K562 (cell line): ENCODE measurements around the gene SPINT1. TPM values are rescaled to one million over a fixed set of nuclear protein-coding genes. Genes with fewer than 3 reads are reported as not detected.
A peak's percentile ranks its signal among the peaks of the same experiment; 100 is the strongest.

Experiments used
- ATAC-seq: fragments of 200-7000 bp; cut with Tn5 transposase; 3 replicates; pipeline ENCODE4 v1.9.1; 2020; ENCODE audit warnings: moderate library complexity
- BruUV-seq: library from RNA; stranded (reverse); fragments of 400-500 nt; replicated peaks from 2 replicates; lab custom pipeline; 2021; lab: Mats Ljungman, UMichigan
- CTCF ChIA-PET: fragments of 300-600 bp; formaldehyde crosslinking; extraction: SDS; loops from one replicate; lab custom pipeline; 2021; ENCODE audit warnings: low intra/inter-chr PET ratio; lab: Yijun Ruan, JAX
- POLR2A ChIA-PET: fragments of 300-600, 350-650 bp; sonication (Branson Sonifier 250); formaldehyde crosslinking; extraction: SDS; loops from one replicate; lab custom pipeline; 2021; ENCODE audit warnings: antibody characterized with exemption, inconsistent platforms; lab: Yijun Ruan, JAX
- DNase-seq, 4 experiments: peaks; one replicate each; pipeline versions ENCODE4 v3.0.0 to v3.0.0-alpha.2; 2011 to 2018; ENCODE audit warnings: low spot score in 3 of 4, mixed read lengths in 3 of 4; ENCODE audit errors: extremely low read depth in 1 of 4
- FAIRE-seq: peaks from 2 replicates; lab custom pipeline; 2011; peaks lifted over from hg19 to GRCh38; lab: Jason Lieb, UNC
- H2AFZ ChIP-seq: 2 replicates; pipeline ENCODE4 v1.6.0; 2011; ENCODE audit warnings: low read depth, low read length, control low read depth, inconsistent platforms
- H3K27ac ChIP-seq: fragments of 200-600 bp; 3 replicates; pipeline ENCODE4 v1.8.0; 2011; ENCODE audit warnings: low read depth, mild to moderate bottlenecking, control low read depth, inconsistent platforms, low read length, moderate library complexity, mixed read lengths; ENCODE audit errors: extremely low read depth
- H3K27me3 ChIP-seq, 2 experiments: fragments of 300-600 bp in 1 of 2; 2 replicates in 1 of 2; 3 replicates in 1 of 2; pipeline versions ENCODE4 v1.6.0 to v1.8.0; 2011; ENCODE audit warnings: inconsistent platforms in 2 of 2, low read length in 2 of 2, mild to moderate bottlenecking in 1 of 2, mixed read lengths in 1 of 2, moderate library complexity in 1 of 2; ENCODE audit not compliant: control insufficient read depth in 2 of 2, insufficient read depth in 2 of 2
- H3K36me3 ChIP-seq: fragments of 300-600 bp; 3 replicates; pipeline ENCODE4 v1.8.0; 2011; ENCODE audit warnings: mild to moderate bottlenecking, low read length, inconsistent platforms; ENCODE audit not compliant: control insufficient read depth, insufficient read depth
- H3K4me1 ChIP-seq, 2 experiments: fragments of 200-600 bp in 1 of 2; replicated peaks in 1 of 2; 2 replicates in 1 of 2; 3 replicates in 1 of 2; pipeline versions ENCODE4 v1.5.1 to v1.8.0; 2011; ENCODE audit warnings: inconsistent platforms in 2 of 2, low read length in 2 of 2, mild to moderate bottlenecking in 1 of 2, mixed read lengths in 1 of 2, moderate library complexity in 1 of 2; ENCODE audit not compliant: control insufficient read depth in 2 of 2, insufficient read depth in 2 of 2
- H3K4me2 ChIP-seq: 2 replicates; pipeline ENCODE4 v1.6.1; 2011; ENCODE audit warnings: low read length, control low read depth, inconsistent platforms, mixed read lengths; ENCODE audit not compliant: insufficient read depth
- H3K4me3 ChIP-seq: fragments of 200-600 bp; sonication (generic), shearing (Covaris generic); 2 replicates; pipeline ENCODE4 v1.5.1; 2016; ENCODE audit warnings: control low read depth, inconsistent platforms
- H3K79me2 ChIP-seq: fragments of 200-600 bp; 3 replicates; pipeline ENCODE4 v1.8.0; 2011; ENCODE audit warnings: low read length, inconsistent platforms; ENCODE audit not compliant: control insufficient read depth, insufficient read depth
- H3K9ac ChIP-seq, 2 experiments: 2 replicates each; pipeline versions ENCODE4 v1.6.0 to v1.6.1; 2011; ENCODE audit warnings: low read depth in 2 of 2, low read length in 2 of 2, control low read depth in 1 of 2, inconsistent platforms in 1 of 2, mild to moderate bottlenecking in 1 of 2, mixed read lengths in 1 of 2; ENCODE audit not compliant: insufficient read depth in 1 of 2
- H3K9me1 ChIP-seq: one replicate; pipeline ENCODE4 v1.6.0; 2011; ENCODE audit warnings: inconsistent platforms, mild to moderate bottlenecking, low read length, moderate library complexity; ENCODE audit not compliant: control insufficient read depth, insufficient read depth
- H3K9me3 ChIP-seq: replicated peaks from 2 replicates; pipeline ENCODE4 v1.5.1; 2011; ENCODE audit warnings: low read depth, low read length, inconsistent platforms; ENCODE audit not compliant: control insufficient read depth, insufficient read depth
- H4K20me1 ChIP-seq: replicated peaks from 2 replicates; pipeline ENCODE4 v1.6.1; 2011; ENCODE audit warnings: low read length, inconsistent platforms, mixed read lengths; ENCODE audit not compliant: control insufficient read depth, insufficient read depth
- CEBPB ChIP-seq: fragments of 450-650 bp; IDR thresholded peaks from 2 replicates; pipeline ENCODE4 v1.6.1; 2016; ENCODE audit warnings: missing genetic modification characterization, missing compliant biosample characterization
- CEBPG ChIP-seq, 3 experiments: fragments of 200-800 bp in 1 of 3; sonication (Bioruptor generic) in 1 of 3; sonication (generic) in 1 of 3; formaldehyde crosslinking in 1 of 3; IDR thresholded peaks in 2 of 3; conservative IDR thresholded peaks in 1 of 3; 2 replicates each; pipeline versions ENCODE4 v1.6.1 to v1.8.0; 2016 to 2022; ENCODE audit warnings: missing compliant biosample characterization in 2 of 3, missing genetic modification characterization in 2 of 3, mild to moderate bottlenecking in 1 of 3, missing genetic modification reagents in 1 of 3
- HDAC6 ChIP-seq: IDR thresholded peaks from 2 replicates; pipeline ENCODE4 v1.6.1; 2012; ENCODE audit warnings: low read depth, mild to moderate bottlenecking, control low read depth, inconsistent platforms, low read length, moderate library complexity
- HEY1 ChIP-seq: fragments of 250-450 bp; sonication (Bioruptor Pico); IDR thresholded peaks from 2 replicates; pipeline ENCODE4 v1.5.0; 2020; ENCODE audit warnings: mild to moderate bottlenecking, moderate library complexity, borderline replicate concordance
- KDM1A ChIP-seq, 2 experiments: fragments of 450-650 bp; IDR thresholded peaks; 2 replicates each; pipeline ENCODE4 v1.6.1; 2016; ENCODE audit warnings: mild to moderate bottlenecking in 2 of 2
- KDM5B ChIP-seq: fragments of 200-600 bp; sonication (generic); IDR thresholded peaks from 2 replicates; pipeline ENCODE4 v1.6.1; 2012; ENCODE audit warnings: low read depth, mild to moderate bottlenecking, moderate library complexity, low read length, control low read depth, inconsistent platforms; ENCODE audit not compliant: insufficient replicate concordance
- NEUROD1 ChIP-seq: fragments of 150-350 bp; IDR thresholded peaks from 2 replicates; pipeline ENCODE4 v1.6.1; 2014; ENCODE audit warnings: borderline replicate concordance, low read length, low read depth; ENCODE audit not compliant: partially characterized antibody
- PPARD ChIP-seq: fragments of 250-450 bp; sonication (Bioruptor Pico); IDR thresholded peaks from 2 replicates; pipeline ENCODE4 v1.8.0; 2022; ENCODE audit warnings: inconsistent platforms, mild to moderate bottlenecking, moderate library complexity
- U2AF1 ChIP-seq: fragments of 200-400 bp; formaldehyde crosslinking; optimal IDR thresholded peaks from 2 replicates; pipeline ENCODE3; 2017; ENCODE audit warnings: mild to moderate bottlenecking, low read depth, low read length, moderate library complexity
- WGBS: fragments of 100-300 bp; shearing (Covaris generic); methylation state at CpG from one replicate; pipeline ENCODE4 v1.1.6; 2016; ENCODE audit warnings: low coverage, mixed read lengths; ENCODE audit not compliant: insufficient coverage; ENCODE audit errors: missing lambda C conversion rate; 5-methylcytosine and 5-hydroxymethylcytosine counted together
- in situ Hi-C: fragments of 300-500 bp; cut with MboI; formaldehyde crosslinking; loops from 4 replicates; pipeline ENCODE4 v1.15.0; 2018; ENCODE audit warnings: inconsistent platforms, mixed read lengths
- intact Hi-C: fragments of 100-400 bp; cut with micrococcal nuclease; formaldehyde crosslinking; loops from 2 replicates; pipeline ENCODE4 v1.14.2; 2022
- polyA plus RNA-seq, 8 experiments: library from polyadenylated mRNA; depleted of rRNA in 4 of 8; stranded (reverse) in 5 of 8; unstranded in 3 of 8; fragments of >200 nt; fragmentation: Nextera tagmentation in 2 of 8; fragmentation: Illumina TruSeq in 1 of 8; extraction: Ambion mirVana in 2 of 8; extraction: Trizol in 1 of 8; gene quantifications; 2 replicates each; pipeline versions ENCODE4 v1.2.1 to v1.2.3, GENCODE V29; 2011 to 2014; ENCODE audit warnings: inconsistent platforms in 1 of 8, missing spikeins in 1 of 8
- total RNA-seq, 7 experiments: library from RNA; depleted of rRNA in 6 of 7; stranded (reverse); fragments of >200 nt in 6 of 7; fragmentation: Illumina TruSeq in 2 of 7; extraction: Trizol in 2 of 7; gene quantifications; 2 replicates each; pipeline versions ENCODE4 v1.2.1 to v1.2.3, GENCODE V29; 2011 to 2021; ENCODE audit warnings: low replicate concordance in 1 of 7
- TF ChIP-seq, protein P1 (sequence below): fragments of 150-350 bp; IDR thresholded peaks from 2 replicates; pipeline ENCODE4 v1.6.1; 2014; ENCODE audit warnings: low read depth, mild to moderate bottlenecking, low read length, borderline replicate concordance
- TF ChIP-seq, protein P2 (sequence below): sonication (generic); formaldehyde crosslinking; IDR thresholded peaks from 2 replicates; pipeline ENCODE4 v1.9.0; 2022; ENCODE audit warnings: mild to moderate bottlenecking, missing genetic modification reagents
- TF ChIP-seq, protein P3 (sequence below): fragments of 200-800 bp; sonication (Bioruptor generic); IDR thresholded peaks from 2 replicates; pipeline ENCODE4 v1.6.1; 2017; ENCODE audit warnings: missing genetic modification characterization, missing compliant biosample characterization

Gene SPINT1
- total and polyA plus RNA-seq, 9 of the 15 experiments (the other 6 are each of a cell fraction or from before 2014, with no cell fraction given): 0.78 to 4.5 (median 1.5) TPM

DNA sequence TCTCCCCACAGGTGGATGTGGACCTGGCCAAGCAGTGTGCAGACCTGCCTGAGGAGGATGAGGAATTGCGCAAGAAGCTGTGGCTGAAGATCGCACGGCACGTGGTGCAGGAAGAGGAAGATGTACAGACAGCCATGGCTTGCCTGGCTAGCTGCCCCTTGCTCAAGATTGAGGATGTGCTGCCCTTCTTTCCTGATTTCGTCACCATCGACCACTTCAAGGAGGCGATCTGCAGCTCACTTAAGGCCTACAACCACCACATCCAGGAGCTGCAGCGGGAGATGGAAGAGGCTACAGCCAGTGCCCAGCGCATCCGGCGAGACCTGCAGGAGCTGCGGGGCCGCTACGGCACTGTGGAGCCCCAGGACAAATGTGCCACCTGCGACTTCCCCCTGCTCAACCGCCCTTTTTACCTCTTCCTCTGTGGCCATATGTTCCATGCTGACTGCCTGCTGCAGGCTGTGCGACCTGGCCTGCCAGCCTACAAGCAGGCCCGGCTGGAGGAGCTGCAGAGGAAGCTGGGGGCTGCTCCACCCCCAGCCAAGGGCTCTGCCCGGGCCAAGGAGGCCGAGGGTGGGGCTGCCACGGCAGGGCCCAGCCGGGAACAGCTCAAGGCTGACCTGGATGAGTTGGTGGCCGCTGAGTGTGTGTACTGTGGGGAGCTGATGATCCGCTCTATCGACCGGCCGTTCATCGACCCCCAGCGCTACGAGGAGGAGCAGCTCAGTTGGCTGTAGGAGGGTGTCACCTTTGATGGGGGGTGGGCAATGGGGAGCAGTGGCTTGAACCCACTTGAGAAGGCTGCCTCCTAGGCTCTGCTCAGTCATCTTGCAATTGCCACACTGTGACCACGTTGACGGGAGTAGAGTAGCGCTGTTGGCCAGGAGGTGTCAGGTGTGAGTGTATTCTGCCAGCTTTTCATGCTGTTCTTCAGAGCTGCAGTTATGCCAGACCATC lies 59.0 kb downstream of the SPINT1 start:
- no peaks in the 10 kb centered on the region for H3K27me3 ChIP-seq
- H2AFZ ChIP-seq: no peak overlapping the region
- POLR2A ChIA-PET: interaction anchor here (0.6 to 2.1 kb wide), 7 partner anchors 17 to 430 kb away, joined by 3 to 7 read pairs (median 3); partner anchors contain the start of genes NUSAP1 and OIP5
- TF ChIP-seq, protein P1, sequence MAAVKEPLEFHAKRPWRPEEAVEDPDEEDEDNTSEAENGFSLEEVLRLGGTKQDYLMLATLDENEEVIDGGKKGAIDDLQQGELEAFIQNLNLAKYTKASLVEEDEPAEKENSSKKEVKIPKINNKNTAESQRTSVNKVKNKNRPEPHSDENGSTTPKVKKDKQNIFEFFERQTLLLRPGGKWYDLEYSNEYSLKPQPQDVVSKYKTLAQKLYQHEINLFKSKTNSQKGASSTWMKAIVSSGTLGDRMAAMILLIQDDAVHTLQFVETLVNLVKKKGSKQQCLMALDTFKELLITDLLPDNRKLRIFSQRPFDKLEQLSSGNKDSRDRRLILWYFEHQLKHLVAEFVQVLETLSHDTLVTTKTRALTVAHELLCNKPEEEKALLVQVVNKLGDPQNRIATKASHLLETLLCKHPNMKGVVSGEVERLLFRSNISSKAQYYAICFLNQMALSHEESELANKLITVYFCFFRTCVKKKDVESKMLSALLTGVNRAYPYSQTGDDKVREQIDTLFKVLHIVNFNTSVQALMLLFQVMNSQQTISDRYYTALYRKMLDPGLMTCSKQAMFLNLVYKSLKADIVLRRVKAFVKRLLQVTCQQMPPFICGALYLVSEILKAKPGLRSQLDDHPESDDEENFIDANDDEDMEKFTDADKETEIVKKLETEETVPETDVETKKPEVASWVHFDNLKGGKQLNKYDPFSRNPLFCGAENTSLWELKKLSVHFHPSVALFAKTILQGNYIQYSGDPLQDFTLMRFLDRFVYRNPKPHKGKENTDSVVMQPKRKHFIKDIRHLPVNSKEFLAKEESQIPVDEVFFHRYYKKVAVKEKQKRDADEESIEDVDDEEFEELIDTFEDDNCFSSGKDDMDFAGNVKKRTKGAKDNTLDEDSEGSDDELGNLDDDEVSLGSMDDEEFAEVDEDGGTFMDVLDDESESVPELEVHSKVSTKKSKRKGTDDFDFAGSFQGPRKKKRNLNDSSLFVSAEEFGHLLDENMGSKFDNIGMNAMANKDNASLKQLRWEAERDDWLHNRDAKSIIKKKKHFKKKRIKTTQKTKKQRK: no peak
- TF ChIP-seq, protein P2, sequence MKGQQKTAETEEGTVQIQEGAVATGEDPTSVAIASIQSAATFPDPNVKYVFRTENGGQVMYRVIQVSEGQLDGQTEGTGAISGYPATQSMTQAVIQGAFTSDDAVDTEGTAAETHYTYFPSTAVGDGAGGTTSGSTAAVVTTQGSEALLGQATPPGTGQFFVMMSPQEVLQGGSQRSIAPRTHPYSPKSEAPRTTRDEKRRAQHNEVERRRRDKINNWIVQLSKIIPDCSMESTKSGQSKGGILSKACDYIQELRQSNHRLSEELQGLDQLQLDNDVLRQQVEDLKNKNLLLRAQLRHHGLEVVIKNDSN (CRISPR knock-in tag): peak; percentile 59
- peak; percentile 87 for TF ChIP-seq CEBPG (CRISPR knock-in tag; IDR thresholded peaks at IDR 0.05)
- TF ChIP-seq CEBPG (tag; conservative IDR thresholded peaks at IDR 0.05 in 1 of 2, IDR thresholded peaks at IDR 0.05 in 1 of 2): peak; percentile 80 to 85
- TF ChIP-seq HEY1 (CRISPR knock-in tag): no peak
- no peak for TF ChIP-seq HDAC6
- no peak for TF ChIP-seq NEUROD1
- TF ChIP-seq CEBPB (tag): peak; percentile 97
- no peak for TF ChIP-seq U2AF1
- no peak for TF ChIP-seq KDM1A (IDR thresholded peaks at IDR 0.05)
- TF ChIP-seq PPARD (CRISPR knock-in tag): no peak
- TF ChIP-seq, protein P3, sequence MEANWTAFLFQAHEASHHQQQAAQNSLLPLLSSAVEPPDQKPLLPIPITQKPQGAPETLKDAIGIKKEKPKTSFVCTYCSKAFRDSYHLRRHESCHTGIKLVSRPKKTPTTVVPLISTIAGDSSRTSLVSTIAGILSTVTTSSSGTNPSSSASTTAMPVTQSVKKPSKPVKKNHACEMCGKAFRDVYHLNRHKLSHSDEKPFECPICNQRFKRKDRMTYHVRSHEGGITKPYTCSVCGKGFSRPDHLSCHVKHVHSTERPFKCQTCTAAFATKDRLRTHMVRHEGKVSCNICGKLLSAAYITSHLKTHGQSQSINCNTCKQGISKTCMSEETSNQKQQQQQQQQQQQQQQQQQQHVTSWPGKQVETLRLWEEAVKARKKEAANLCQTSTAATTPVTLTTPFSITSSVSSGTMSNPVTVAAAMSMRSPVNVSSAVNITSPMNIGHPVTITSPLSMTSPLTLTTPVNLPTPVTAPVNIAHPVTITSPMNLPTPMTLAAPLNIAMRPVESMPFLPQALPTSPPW (CRISPR knock-in tag): no peak
- no peak for TF ChIP-seq KDM5B

More for the DNA sequence above, 59.0 kb downstream of the SPINT1 start:
- Histone ChIP-seq H4K20me1 (peaks cover 31% of the 10 kb centered on the region; the same call in 1 of the 2 replicates), H3K9me3 (no peaks in the 10 kb centered on the region), H3K9me1 (no peaks in the 10 kb centered on the region), H3K4me3 (no peak overlapping the region), H3K27ac (no peak overlapping the region), H3K36me3 (peaks cover 53% of the 10 kb centered on the region; the same call in 2 of the 3 replicates), H3K9ac (peak overlapping the region in 1 of 2 experiments; percentile 54; a peak in 1 of 4 replicates), H3K4me1 (peaks cover 11 to 38% of the 10 kb centered on the region in 2 experiments; a peak in 4 of 5 replicates), H3K79me2 (peaks cover 3% of the 10 kb centered on the region; the same call in 1 of the 3 replicates), H3K4me2 (no peak overlapping the region)
- FAIRE-seq: no peak
- in situ Hi-C loops (no loop called here), intact Hi-C loops (no loop called here)
- no TSS peak for BruUV-seq
- WGBS: 85% methylated on average over 23 of the region's 33 CpGs
- CTCF ChIA-PET: interaction anchor here (0.8 to 5.5 kb wide), 4 partner anchors 116 to 1002 kb away, joined by 3 to 74 read pairs (median 33); no protein-coding TSS in a partner anchor
- DNase-seq: no peak
- no peak for ATAC-seq
